ENCODE results near the gene RNASE7. TPM values are rescaled to one million over a fixed set of nuclear protein-coding genes. Genes with fewer than 3 reads are reported as not detected.

The RNASE7 gene
- total RNA-seq, 1 experiment from 2014 or later, result not detected

GRCh38 chr14:21093018-21093417 lies 50.9 kb downstream of the RNASE7 start:
- Histone ChIP-seq H3K4me2 (ENCODE audit: low read length) (no peak overlapping the region), H2AFZ (ENCODE audit: low read depth, low read length, poor library complexity, severe bottlenecking) (no peak overlapping the region), H3K9ac (ENCODE audit: low read length) (no peak overlapping the region), H3K9me2 (ENCODE audit: insufficient read depth) (no peaks in the 10 kb centered on the region), H3K79me2 (ENCODE audit: insufficient read depth, low read length) (no peaks in the 10 kb centered on the region), H3K4me3 (replicated peaks in 1 of 2; ENCODE audit: low read depth in 1 of 2, low read length in 2 of 2) (no peak overlapping the region), H3K36me3 (ENCODE audit: control insufficient read depth in 1 of 2, insufficient read depth in 2 of 2, low read length in 2 of 2) (no peaks in the 10 kb centered on the region; a peak in 2 of 4 replicates), H3K27ac (ENCODE audit: low read depth, low read length) (no peak overlapping the region), H3K9me3 (ENCODE audit: control insufficient read depth in 1 of 2, insufficient read depth in 1 of 2, low read depth in 1 of 2, low read length in 2 of 2) (no peaks in the 10 kb centered on the region), H3K27me3 (ENCODE audit: insufficient read depth, low read length) (no peaks in the 10 kb centered on the region), H3K4me1 (ENCODE audit: control insufficient read depth in 1 of 2, insufficient read depth in 2 of 2, low read length in 2 of 2) (peaks cover 0 to 12% of the 10 kb centered on the region in 2 experiments), H4K20me1 (ENCODE audit: insufficient read depth) (no peaks in the 10 kb centered on the region)
- ChIA-PET POLR2A (no interaction called here), RAD21 (ENCODE audit: low non-redundant PET in 1 of 2, low total read pairs in 2 of 2, uncharacterized antibody in 2 of 2, unreplicated experiment in 2 of 2) (interaction anchor here (1.2 kb wide), 2 partner anchors 12 to 78 kb away, joined by 4 to 6 read pairs; no protein-coding TSS in a partner anchor), CTCF (interaction anchor here (1.0 to 5.3 kb wide), 12 partner anchors 9 to 122 kb away, joined by 3 to 35 read pairs (median 5); partner anchors contain the start of gene TMEM253)
- intact Hi-C loops (cut with micrococcal nuclease), result no loop called here
- TF ChIP-seq ZNF274 (IDR thresholded peaks at IDR 0.05; ENCODE audit: low read depth, low read length) (no peak), REST (IDR thresholded peaks at IDR 0.05; ENCODE audit: low read depth) (no peak), YY1 (IDR thresholded peaks at IDR 0.05; ENCODE audit: extremely low read depth, insufficient replicate concordance, low read depth, low read length) (no peak), POLR2AphosphoS5 (IDR thresholded peaks at IDR 0.05; ENCODE audit: low read depth, low read length) (no peak), SIN3A (IDR thresholded peaks at IDR 0.05; ENCODE audit: low read depth) (no peak), FOSL1 (IDR thresholded peaks at IDR 0.05; ENCODE audit: low read depth) (no peak), EGR1 (IDR thresholded peaks at IDR 0.05; ENCODE audit: low read depth) (no peak), ZFX (IDR thresholded peaks at IDR 0.05) (no peak), CBX3 (IDR thresholded peaks at IDR 0.05; ENCODE audit: low read depth) (no peak), EZH2 (IDR thresholded peaks at IDR 0.05) (no peak), EZH2phosphoT487 (IDR thresholded peaks at IDR 0.05; ENCODE audit: borderline replicate concordance) (no peak)
- ATAC-seq, result no peak
- no peak for DNase-seq (ENCODE audit: low read depth, low spot score)
- BruUV-seq (replicated peaks), result no TSS peak

Small RNA genes within 50 kb of the gene (microRNA-seq; reads per million reads assigned to microRNA genes)
- gene MIR6717 (ENCODE audit: borderline number of aligned reads), result not detected

Other genes starting within 250 kb of the RNASE7 start
- 3.3 TPM for gene RNASE1, start 239.5 kb upstream of the RNASE7 start, total RNA-seq (2021; ENCODE audit: unreplicated experiment)
- gene RNASE3, start 151.0 kb upstream of the RNASE7 start, total RNA-seq (2021; ENCODE audit: unreplicated experiment), result not detected
- not detected for gene RNASE2, start 86.9 kb upstream of the RNASE7 start, total RNA-seq (2021; ENCODE audit: unreplicated experiment)
- gene METTL17, start 52.4 kb upstream of the RNASE7 start, total RNA-seq (2021; ENCODE audit: unreplicated experiment), result 93.5 TPM
- gene SLC39A2, start 43.1 kb upstream of the RNASE7 start, total RNA-seq (2021; ENCODE audit: unreplicated experiment), result not detected
- 18.9 TPM for gene NDRG2, start 17.3 kb upstream of the RNASE7 start, total RNA-seq (2021; ENCODE audit: unreplicated experiment)
- gene TPPP2, start 12.1 kb upstream of the RNASE7 start, total RNA-seq (2021; ENCODE audit: unreplicated experiment), result not detected
- gene RNASE13, start 7.6 kb upstream of the RNASE7 start, total RNA-seq (2021; ENCODE audit: unreplicated experiment), result 0.15 TPM
- not detected for gene RNASE8, start 15.5 kb downstream of the RNASE7 start, total RNA-seq (2021; ENCODE audit: unreplicated experiment)
- 6.3 TPM for gene ARHGEF40, start 27.9 kb downstream of the RNASE7 start, total RNA-seq (2021; ENCODE audit: unreplicated experiment)
- gene ZNF219, start 56.3 kb downstream of the RNASE7 start, total RNA-seq (2021; ENCODE audit: unreplicated experiment), result 16.6 TPM
- gene TMEM253, start 58.7 kb downstream of the RNASE7 start, total RNA-seq (2021; ENCODE audit: unreplicated experiment), result 0.59 TPM
- not detected for gene OR5AU1, start 113.7 kb downstream of the RNASE7 start, total RNA-seq (2021; ENCODE audit: unreplicated experiment)
- gene HNRNPC, start 227.1 kb downstream of the RNASE7 start, total RNA-seq (2021; ENCODE audit: unreplicated experiment), result 843 TPM
- not detected for gene RPGRIP1, start 237.7 kb downstream of the RNASE7 start, total RNA-seq (2021; ENCODE audit: unreplicated experiment)